Islet of Langerhans (tissue), 1 donor: ENCODE results near the gene GFRA4.

Experiments used
- FAIRE-seq: peaks from one replicate; lab custom pipeline; 2011; peaks lifted over from hg19 to GRCh38; lab: Jason Lieb, UNC

GFRA4 gene

DNA sequence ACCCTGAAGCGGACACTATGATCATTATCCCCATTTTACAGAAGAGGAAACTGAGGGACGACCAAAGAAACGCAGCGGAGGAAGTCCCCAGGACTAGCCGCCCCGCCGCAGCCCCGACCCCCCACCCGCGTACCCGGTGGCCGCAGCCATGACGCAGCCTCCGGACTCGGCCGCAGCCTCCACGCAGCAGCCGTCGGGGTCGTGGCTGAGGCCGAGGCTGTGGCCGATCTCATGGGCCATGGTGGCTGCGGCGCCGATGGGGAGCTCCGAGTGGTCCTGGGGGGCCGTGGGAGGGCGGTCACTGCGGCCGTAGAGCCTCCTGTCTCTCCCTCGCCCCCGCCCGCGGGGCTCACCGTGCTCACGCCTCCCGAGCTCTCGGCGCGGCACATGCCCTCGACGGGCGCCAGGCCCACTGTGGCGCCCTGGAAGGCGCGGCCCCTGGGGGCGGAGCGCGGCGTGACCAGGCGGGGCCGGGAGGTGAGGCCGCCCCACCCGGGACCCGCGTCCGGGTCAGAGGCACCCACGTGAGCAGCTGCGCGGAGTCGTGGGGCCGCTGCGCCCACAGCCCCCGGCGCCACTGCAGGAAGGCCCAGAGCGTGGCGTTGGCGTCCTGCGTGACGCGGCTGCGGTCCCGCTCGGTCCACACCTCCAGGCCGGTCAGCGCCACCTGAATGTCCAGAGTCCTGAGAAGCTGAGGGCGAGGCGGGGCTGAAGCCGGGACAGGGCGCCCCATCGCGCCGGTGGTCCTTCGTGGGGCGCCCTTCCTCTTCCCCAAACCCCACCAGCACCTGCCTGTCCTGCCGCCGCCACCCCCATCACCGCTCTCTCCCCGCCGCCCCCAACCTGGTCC is 10.2 kb upstream of the GFRA4 start:
- no peak for FAIRE-seq

DNA sequence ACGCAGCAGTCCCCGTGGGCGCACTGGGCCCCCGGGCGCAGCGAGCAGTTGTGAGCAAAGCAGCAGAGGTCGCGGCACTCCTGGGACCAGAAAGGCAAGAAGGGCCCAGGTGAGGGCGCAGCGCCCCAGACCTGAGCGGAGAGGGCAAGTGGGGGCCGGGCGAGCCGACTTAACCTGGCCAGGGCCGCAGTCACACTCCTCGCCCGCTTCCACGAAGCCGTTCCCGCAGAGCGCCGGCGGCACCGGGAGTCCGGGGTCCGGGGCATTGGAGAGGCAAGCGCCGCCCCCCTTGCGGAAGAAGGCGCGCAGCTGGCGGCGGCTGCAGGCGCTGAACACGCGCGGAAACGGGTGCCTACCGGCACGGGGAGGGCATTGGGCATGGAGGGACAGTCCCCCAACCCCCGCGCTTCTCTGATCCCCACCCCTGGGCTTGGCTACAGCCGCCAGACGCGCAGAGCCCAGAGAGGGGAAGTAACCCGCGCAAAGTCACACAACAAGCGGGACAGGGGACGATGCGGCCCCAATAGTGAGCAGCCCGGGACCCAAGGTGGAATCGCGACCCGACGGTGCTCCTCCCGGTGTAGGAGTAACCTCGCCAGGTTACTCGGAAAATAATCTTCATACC is 9.5 kb upstream of the GFRA4 start:
- FAIRE-seq, result no peak

DNA sequence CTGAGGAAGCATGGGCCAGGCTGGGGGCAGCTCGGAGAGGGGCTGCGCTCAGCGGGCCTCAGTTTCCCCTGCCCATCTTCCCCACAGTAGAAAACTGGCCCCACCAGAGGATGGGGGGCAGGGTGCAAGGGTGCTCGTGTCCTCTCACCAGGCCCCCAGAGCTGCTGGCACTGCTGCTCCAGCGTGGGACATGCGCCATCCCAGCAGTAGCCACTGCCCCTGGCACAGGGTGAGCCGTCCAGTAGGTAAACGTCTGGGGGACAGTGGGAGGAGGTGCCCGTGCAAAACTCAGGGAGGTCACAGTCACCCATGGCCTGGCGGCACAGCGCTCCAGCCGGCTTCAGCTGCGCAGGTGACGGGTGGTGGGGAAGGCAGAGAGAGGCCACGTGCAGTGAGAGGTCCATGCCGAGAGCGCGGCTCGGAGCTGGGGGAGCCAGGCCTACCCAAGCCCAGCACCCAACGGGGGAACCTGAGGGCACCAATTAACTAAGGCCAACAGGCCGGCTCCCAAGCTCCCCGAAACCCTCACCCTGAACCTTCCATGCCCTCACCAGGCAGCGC is 8.9 kb upstream of the GFRA4 start:
- no peak for FAIRE-seq

- FAIRE-seq, result no peak
Observed at GRCh38 chr20:3670945-3671344, 7.7 kb upstream of the GFRA4 start.

DNA sequence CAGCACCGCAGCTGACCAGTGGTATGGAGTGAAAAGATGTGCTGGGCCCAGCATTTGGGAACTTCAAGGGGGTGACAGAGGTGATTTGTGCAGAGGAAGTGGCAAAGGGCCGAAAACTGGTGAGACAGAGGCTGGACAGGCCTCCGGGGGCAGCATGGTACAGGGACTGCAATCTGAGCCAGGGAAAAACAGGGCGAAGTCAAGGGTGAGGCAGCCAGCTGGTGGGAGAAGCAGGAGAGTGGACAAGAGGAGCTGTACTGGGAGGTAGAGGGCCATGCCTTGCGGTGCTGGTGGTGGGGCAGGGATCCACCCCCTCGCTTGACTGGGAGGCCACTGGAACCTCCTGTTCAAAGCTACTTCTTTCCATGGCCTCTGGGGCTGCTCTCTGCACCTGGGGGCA is 7.3 kb upstream of the GFRA4 start:
- no peak for FAIRE-seq

- FAIRE-seq, result no peak
Observed at GRCh38 chr20:3669710-3670367, 6.6 kb upstream of the GFRA4 start.

DNA sequence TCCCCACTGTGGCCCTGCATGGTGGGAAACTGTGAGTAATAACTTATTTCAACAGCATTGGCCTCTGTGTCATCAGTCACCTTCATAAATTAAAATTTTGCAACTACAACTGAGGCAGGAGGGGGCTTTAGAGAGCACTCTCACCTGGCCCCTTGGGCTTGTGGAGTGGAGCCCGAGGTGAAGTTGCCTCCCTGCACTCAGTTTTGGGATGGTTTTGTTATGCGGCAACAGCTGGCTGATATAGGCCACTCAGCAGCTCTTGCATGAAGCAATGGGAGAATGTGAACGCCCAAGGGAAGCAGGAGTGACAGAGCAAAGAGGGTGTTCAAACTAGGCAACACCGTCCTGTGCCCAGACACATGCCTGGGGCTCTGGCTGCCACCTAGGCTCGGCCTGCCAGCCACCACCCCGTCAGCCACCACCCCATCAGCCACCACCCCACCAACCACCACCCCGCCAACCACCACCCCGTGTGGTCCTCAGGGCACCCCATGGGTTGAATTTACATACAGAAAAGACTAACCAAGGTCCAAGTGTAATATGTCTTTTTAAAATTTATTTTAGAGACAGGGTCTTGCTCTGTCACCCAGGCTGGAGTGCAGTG is 4.3 kb upstream of the GFRA4 start:
- FAIRE-seq, result no peak

DNA sequence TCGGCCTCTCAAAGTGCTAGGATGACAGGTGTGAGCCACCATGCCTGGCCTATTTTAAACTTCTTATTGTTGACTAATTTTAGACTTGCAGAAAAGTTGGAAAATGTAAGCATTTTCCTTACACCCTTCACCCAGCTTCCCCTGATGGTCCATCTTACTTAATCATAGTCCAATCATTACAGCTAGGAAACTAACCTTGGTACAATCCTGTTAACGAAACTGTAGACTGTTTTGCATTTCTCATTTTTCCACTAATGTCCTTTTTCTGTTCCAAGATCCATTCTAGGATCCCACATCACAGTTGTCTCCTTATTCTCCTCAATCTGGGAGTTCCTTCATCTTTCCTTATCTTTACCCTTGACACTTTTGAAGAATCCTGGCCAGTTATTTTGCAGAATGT is 659 bp upstream of the GFRA4 start:
- FAIRE-seq, result no peak

DNA sequence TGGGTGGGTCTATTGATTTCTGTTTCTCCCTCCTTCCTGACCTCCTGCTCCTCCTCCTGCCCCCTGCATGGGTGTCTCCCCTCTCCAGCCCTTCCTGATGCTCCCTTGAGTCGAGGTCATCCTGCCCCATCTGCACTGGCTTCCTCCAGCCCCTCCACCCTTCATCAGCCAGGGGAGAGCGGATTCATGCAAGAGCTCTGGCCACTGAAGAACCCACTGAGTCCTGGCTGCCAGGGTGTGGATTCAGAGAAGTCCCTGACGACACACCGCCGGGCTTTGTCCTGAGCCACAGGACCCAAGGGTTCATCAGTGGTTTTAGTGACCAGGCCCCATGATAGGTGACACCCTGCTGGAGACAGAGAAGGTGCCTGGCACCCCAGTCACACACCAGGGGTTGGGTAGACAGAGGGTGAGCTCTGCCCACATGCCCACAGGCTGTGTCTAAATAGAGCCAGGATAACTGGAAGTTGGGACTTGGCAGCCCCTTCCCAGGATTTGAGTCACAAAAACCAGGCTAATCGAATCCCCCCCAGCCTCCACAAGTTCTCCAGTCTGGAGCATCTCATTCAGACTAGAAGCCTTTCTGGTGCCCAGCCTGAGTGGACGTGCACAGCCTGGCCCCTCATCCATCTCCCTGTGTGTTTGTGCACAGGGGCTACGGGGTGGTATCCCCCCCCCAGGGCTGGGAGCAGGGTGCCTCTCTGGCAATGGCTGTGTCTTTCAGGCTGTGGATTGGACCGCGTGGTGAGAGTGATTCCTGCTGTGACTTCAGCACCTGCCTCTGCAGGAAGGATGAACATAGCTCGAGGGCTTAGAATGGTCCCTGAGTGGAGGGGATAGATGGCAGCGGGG is 1.2 kb downstream of the GFRA4 start:
- FAIRE-seq, result no peak

DNA sequence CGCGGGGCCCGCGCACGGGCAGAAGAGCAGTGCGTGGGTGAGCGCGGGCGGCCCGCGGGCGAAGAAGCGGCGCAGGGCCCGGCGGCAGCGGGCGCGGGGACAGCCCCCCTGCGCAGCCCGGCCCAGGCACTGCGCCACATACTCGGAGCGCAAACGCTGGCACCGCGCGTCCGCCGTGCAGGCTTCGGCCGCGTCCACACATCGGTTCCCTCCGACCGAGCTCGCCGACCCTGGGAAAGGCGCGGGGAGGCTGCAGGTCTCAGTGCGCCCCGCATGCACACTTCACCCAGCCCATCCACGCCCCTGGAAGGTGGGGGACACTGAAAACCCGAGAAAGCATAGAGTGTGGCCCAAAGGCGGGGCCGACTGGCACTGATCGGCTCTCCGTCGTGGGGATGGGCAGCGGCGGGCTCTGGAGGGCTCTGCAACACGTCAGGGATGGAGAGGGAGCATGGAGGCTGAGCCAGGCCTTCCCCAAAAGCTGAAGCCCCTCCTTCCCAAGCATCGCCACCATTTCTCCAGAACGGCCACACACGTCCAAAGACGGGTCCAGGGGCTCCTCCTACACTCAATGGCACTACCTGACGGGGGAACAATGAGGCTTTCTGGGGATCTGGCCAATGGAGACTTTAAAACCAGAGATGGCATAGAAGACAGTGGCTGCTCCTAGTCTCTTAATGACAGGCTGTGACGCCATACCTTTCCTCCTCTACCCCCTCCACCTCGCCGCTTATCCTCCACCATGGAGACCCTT is 2.0 kb downstream of the GFRA4 start:
- FAIRE-seq, result no peak

DNA sequence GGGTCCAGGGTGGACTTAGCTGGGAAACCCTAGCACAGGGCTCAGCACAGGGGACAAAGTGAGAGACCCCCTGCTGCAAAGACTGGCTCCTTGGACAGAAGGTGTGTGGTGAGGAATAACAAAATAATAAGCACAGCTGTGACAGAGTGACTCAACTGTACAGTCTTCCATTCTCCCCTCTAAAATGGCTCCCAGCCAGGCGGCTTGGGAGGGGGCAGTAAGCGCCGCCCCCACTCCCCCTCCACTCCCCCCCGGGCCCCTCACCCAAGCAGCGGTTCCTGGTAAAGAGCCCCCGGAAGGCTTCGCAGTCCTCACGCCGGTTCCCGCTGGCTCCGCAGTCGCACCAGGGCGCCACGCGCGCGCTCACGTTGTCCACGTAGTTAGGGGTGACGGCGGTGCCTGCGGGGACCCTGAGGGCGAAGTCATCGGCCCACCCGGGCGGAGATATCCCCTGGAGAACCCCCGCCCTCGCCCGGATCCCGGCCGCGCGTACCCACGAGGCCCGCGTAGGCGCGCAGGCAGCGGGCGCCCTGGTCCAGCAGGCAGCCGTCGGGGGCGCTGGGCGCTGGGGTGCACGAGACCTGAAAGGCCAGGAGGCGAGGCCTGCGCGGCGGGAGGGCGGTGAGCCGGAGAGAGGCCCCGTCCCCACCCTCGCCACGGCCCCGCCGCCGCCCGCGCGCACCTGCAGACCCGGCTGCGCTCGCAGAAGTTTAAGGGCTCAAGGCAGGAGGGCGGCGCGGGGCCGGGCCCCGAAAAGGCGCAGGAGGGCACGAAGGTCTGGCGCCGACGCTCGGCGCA is 2.7 kb downstream of the GFRA4 start:
- no peak for FAIRE-seq

- no peak for FAIRE-seq
Observed at GRCh38 chr20:3659492-3660261, 3.5 kb downstream of the GFRA4 start.

GRCh38 chr20:3658716-3659491 is 4.3 kb downstream of the GFRA4 start:
- no peak for FAIRE-seq

- FAIRE-seq, result no peak
Observed at GRCh38 chr20:3658019-3658715, 5.0 kb downstream of the GFRA4 start.

GRCh38 chr20:3655131-3655405 is 8.1 kb downstream of the GFRA4 start:
- FAIRE-seq, result no peak

DNA sequence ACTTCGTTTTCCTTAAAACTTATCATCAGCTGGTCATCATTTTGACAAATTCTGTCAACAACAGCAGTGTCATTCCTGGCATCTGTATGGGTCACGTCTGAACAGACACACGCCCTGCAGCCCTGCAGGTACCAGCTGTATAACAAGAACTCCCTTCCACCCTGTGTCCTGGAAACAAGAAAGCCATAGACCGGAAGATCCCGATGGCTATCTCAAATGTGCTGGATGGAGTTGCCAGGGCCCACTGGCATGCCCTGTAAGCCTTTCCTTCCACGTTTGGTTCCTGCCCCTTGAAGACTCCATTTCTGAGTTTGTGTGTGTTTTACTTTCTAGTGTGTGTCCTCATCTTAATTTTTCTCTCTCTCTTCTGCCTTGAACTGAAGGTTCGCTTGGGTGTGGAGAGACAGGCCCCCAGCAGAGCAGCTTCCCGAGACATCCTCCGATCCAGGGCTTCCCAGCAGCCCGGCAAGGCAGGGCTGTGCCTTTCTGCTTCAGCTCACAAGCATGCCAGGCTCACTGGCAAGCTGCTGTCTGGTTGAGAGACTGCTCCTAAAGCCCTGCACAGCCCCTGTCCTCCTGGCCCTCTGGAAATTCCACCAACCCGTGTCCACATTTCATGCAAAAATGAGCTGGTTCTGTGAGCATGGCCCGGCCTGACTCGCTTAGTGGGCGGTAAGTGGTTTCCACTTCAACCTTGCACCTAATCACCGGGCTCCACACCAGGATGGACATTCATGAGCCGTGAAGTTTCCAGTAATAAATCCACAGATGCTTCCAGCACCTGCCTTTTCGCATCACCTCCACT is 8.7 kb downstream of the GFRA4 start:
- no peak for FAIRE-seq

DNA sequence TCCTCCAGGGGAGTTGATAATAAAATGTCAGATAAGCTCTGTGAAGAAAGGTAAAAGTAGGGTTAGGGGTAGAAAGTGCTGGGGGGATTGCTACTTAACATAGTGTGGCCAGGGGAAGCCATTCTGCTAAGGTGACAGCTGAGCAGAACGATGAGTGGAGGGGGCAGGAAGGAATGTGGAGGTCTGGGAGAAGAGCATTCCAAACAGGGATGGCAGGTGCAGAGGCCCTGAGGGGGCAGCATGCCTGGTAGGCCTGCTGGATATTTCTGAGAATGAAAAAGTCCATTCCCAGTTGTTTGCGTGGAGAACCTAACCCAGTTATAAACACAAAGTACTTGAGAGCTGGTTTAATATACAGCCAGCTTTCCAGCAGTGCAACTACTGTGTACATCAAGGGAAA is 9.3 kb downstream of the GFRA4 start:
- no peak for FAIRE-seq
